HG02970 (cell line): ENCODE results near the gene NSRP1.
"Not testable (repeated sequence)": the region's sequence is repeated elsewhere in the genome, so short reads cannot be mapped to it uniquely, and the experiment has no call there.

Experiments
- ATAC-seq: cut with Tn5 transposase; IDR thresholded peaks from one replicate; pipeline ENCODE4 v1.9.1; 2021; ENCODE audit warnings: mild to moderate bottlenecking, moderate library complexity, moderate number of reproducible peaks; ENCODE audit not compliant: unreplicated experiment, low FRiP score

Gene NSRP1

GRCh38 chr17:30174556-30174955 is 57.9 kb downstream of the NSRP1 start:
- no peak for ATAC-seq

- ATAC-seq, result no peak
These were observed 60.2 kb downstream of the NSRP1 start for GRCh38 chr17:30176855-30177254.

DNA sequence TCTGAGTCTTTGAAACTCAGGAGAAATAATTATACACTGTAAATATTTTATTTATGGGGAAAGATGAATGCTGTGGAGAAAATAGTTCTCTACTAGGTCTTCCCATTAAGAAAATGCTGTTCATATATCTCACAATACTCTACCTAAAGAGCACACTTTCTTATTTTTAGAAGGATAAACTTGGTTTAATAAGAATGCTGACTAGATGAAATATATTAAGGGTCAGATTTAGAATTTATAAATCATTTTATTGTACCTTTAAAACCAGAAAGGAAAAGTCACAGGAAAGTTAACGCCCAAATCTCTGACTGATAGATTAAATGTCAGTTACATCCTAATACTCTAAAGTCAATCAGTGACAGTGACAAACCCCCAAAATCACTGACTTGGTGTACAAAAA is 70.1 kb downstream of the NSRP1 start:
- ATAC-seq, result no peak

GRCh38 chr17:30187573-30187972 is 71.0 kb downstream of the NSRP1 start:
- ATAC-seq, result no peak

- no peak for ATAC-seq
These were observed 71.8 kb downstream of the NSRP1 start for GRCh38 chr17:30188211-30188939.

- ATAC-seq, result no peak
These were observed 74.5 kb downstream of the NSRP1 start for GRCh38 chr17:30191072-30191471.

- no peak for ATAC-seq
These were observed 79.9 kb downstream of the NSRP1 start for GRCh38 chr17:30196504-30196903.

GRCh38 chr17:30197416-30197815 is 80.8 kb downstream of the NSRP1 start:
- ATAC-seq, result no peak

GRCh38 chr17:30199600-30199999 is 83.0 kb downstream of the NSRP1 start:
- ATAC-seq, result no peak

- no peak for ATAC-seq
These were observed 83.5 kb downstream of the NSRP1 start for GRCh38 chr17:30200106-30200505.

DNA sequence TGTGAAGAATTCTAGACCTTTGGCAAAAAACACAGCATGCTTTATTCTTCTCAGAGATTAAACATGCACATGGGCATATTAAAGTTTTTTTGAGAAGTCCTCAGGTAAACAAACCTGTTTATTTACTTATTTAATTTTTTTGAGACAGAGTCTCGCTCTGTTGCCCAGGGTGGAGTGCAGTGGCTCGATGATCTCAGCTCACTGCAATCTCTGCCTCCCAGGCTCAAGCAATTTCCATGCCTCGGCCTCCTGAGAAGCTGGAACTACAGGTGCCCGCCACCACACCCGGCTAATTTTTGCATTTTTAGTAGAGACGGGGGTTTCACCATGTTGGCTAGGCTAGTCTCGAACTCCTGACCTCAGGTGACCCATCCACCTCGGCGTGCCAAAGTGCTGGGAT is 84.0 kb downstream of the NSRP1 start:
- not testable (repeated sequence) for ATAC-seq

DNA sequence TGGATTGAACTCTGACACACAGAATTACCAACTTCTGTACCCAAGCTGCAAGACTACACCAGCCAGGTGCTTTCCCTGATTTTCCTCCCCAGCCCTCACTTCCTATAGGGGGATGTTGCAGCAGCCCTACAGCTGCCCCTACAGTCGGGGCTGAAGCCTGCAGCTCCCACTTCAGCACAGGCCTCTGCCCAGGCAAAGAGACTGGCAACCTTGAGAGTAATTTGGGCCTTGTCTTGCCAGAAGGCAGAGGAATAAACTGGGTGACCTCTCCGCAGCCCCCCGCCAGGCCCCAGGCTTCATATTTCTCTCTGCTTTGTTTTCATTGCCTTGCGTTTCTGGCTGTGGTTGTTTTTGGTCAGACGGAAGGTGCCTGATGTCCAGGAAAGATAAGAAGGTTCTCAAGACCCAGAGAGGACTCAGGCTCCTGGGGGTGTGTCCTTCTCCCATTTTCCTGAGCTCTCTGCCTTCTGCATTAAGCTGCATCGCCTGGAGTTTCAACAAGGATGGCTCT is 86.9 kb downstream of the NSRP1 start:
- no peak for ATAC-seq

GRCh38 chr17:30207655-30208054 is 91.0 kb downstream of the NSRP1 start:
- ATAC-seq, result no peak

GRCh38 chr17:30208214-30208613 is 91.6 kb downstream of the NSRP1 start:
- no peak for ATAC-seq

GRCh38 chr17:30209930-30210329 is 93.3 kb downstream of the NSRP1 start:
- ATAC-seq, result no peak

- no peak for ATAC-seq
These were observed 93.8 kb downstream of the NSRP1 start for GRCh38 chr17:30210366-30210765.

- no peak for ATAC-seq
These were observed 94.3 kb downstream of the NSRP1 start for GRCh38 chr17:30210901-30211300.

- no peak for ATAC-seq
These were observed 94.8 kb downstream of the NSRP1 start for GRCh38 chr17:30211371-30211770.

- no peak for ATAC-seq
These were observed 96.1 kb downstream of the NSRP1 start for GRCh38 chr17:30212750-30213149.

GRCh38 chr17:30217054-30217453 is 100.4 kb downstream of the NSRP1 start:
- no peak for ATAC-seq

DNA sequence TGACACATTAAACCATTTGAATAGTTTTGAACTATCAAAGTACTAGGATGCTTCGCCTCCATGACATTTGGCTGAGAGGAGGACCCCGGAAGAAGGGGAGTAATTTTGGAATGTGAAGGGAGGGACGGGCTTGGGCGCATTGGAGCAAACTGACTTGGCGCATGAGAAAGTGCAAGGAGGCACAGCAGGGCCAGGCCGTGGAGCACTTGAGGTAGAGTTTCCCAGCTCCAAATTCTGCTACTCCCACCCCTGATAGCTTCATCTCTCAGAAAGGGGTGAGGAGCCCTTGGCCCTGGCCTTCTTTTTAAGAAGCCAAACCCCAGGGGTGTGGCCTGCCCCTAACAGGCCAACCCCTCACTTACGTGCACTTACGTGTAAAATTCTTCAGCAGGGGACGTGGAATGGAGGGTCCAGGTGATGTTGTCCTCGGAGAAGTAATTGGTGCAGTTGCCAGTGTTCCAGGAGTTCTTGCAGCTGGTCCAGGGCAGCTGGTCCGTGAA is 101.2 kb downstream of the NSRP1 start:
- no peak for ATAC-seq

DNA sequence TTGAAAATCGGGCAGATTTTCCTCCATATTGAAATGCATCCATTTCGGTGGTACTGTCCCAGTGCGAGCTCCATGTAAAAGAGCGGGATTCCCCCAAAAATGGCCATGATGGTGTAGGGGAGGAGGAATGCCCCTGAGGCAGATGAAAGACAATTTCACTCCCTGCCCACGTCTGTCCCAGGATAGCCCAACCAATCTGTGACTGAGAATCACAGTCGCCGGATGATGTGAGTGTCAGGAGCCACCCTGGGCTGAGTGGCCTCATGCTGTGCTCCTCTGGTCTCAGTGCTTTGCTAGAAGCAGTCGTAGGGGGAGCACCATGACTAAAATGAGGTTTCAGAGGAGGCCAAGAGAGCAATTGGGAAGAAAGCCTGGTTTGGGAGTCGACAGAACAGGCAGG is 102.2 kb downstream of the NSRP1 start:
- ATAC-seq, result no peak
